Duodenal mucosa (tissue), 2 donors: ENCODE results near the gene CHGA.

Experiments
- H3K27ac ChIP-seq: one replicate; pipeline ENCODE4 v1.7.0; 2013; ENCODE audit warnings: low read depth, low read length
- H3K27me3 ChIP-seq, 2 donors: one replicate each; pipeline ENCODE4 v1.7.0; 2013; ENCODE audit warnings: low read length in 2 of 2, control low read depth in 1 of 2; ENCODE audit not compliant: insufficient read depth in 2 of 2, control insufficient read depth in 1 of 2
- H3K36me3 ChIP-seq, 2 donors: one replicate each; pipeline ENCODE4 v1.7.0; 2013; ENCODE audit warnings: low read length in 2 of 2, control low read depth in 1 of 2; ENCODE audit not compliant: insufficient read depth in 2 of 2, control insufficient read depth in 1 of 2
- H3K4me1 ChIP-seq, 2 donors: one replicate each; pipeline ENCODE4 v1.7.0; 2013; ENCODE audit warnings: low read length in 2 of 2, control low read depth in 1 of 2; ENCODE audit not compliant: insufficient read depth in 2 of 2, control insufficient read depth in 1 of 2
- H3K4me3 ChIP-seq, 2 donors: one replicate each; pipeline ENCODE4 v1.7.0; 2013; ENCODE audit warnings: low read length in 2 of 2, low read depth in 1 of 2
- H3K9ac ChIP-seq, 2 donors: one replicate each; pipeline ENCODE4 v1.7.0; 2013; ENCODE audit warnings: low read length in 2 of 2, low read depth in 1 of 2
- H3K9me3 ChIP-seq, 2 donors: one replicate each; pipeline ENCODE4 v1.7.0; 2013; ENCODE audit warnings: low read length in 2 of 2, control low read depth in 1 of 2; ENCODE audit not compliant: control insufficient read depth in 1 of 2

The CHGA gene

GRCh38 chr14:92943855-92944570 lies 21.1 kb downstream of the CHGA start:
- H3K27ac ChIP-seq: no peak overlapping the region
- no peak overlapping the region for H3K4me3 ChIP-seq
- peaks cover 12 to 13% of the 10 kb centered on the region in 2 donors for H3K4me1 ChIP-seq
- H3K36me3 ChIP-seq: peaks cover 24 to 86% of the 10 kb centered on the region in 2 donors
- no peaks in the 10 kb centered on the region for H3K27me3 ChIP-seq
- no peak overlapping the region for H3K9ac ChIP-seq
- H3K9me3 ChIP-seq: no peaks in the 10 kb centered on the region

GRCh38 chr14:92944976-92945375 lies 22.0 kb downstream of the CHGA start:
- Histone ChIP-seq H3K27ac (no peak overlapping the region), H3K9me3 (no peaks in the 10 kb centered on the region), H3K9ac (no peak overlapping the region), H3K27me3 (no peaks in the 10 kb centered on the region), H3K36me3 (peaks cover 29 to 86% of the 10 kb centered on the region in 2 donors), H3K4me1 (peaks cover 12 to 13% of the 10 kb centered on the region in 2 donors), H3K4me3 (no peak overlapping the region)

- Histone ChIP-seq H3K4me1 (peaks cover 12 to 13% of the 10 kb centered on the region in 2 donors), H3K9me3 (no peaks in the 10 kb centered on the region), H3K27ac (peak overlapping the region; percentile 54), H3K9ac (no peak overlapping the region), H3K27me3 (no peaks in the 10 kb centered on the region), H3K36me3 (peaks cover 34 to 87% of the 10 kb centered on the region in 2 donors), H3K4me3 (no peak overlapping the region)
Measured at GRCh38 chr14:92945544-92945943, 22.6 kb downstream of the CHGA start.

- peaks cover 39 to 89% of the 10 kb centered on the region in 2 donors for H3K36me3 ChIP-seq
- H3K9ac ChIP-seq: peak overlapping the region in 1 of 2 donors; percentile 24
Measured at GRCh38 chr14:92945959-92946846, 23.3 kb downstream of the CHGA start.

GRCh38 chr14:92946847-92947545 lies 24.0 kb downstream of the CHGA start:
- H3K4me1 ChIP-seq: peaks cover 12 to 13% of the 10 kb centered on the region in 2 donors
- no peaks in the 10 kb centered on the region for H3K27me3 ChIP-seq
- peak overlapping the region in 1 of 2 donors; percentile 24 for H3K9ac ChIP-seq
- H3K36me3 ChIP-seq: peaks cover 40 to 88% of the 10 kb centered on the region in 2 donors
- no peak overlapping the region for H3K27ac ChIP-seq
- no peak overlapping the region for H3K4me3 ChIP-seq
- H3K9me3 ChIP-seq: no peaks in the 10 kb centered on the region

More at GRCh38 chr14:92945959-92946846, 23.3 kb downstream of the CHGA start:
- no peaks in the 10 kb centered on the region for H3K27me3 ChIP-seq
- peaks cover 12 to 13% of the 10 kb centered on the region in 2 donors for H3K4me1 ChIP-seq
- no peak overlapping the region for H3K4me3 ChIP-seq
- H3K9me3 ChIP-seq: no peaks in the 10 kb centered on the region
- peak overlapping the region; percentile 54 for H3K27ac ChIP-seq

GRCh38 chr14:92948647-92949046 lies 25.7 kb downstream of the CHGA start:
- Histone ChIP-seq H3K27ac (no peak overlapping the region), H3K27me3 (no peaks in the 10 kb centered on the region), H3K36me3 (peaks cover 29 to 76% of the 10 kb centered on the region in 2 donors), H3K9me3 (no peaks in the 10 kb centered on the region), H3K9ac (no peak overlapping the region), H3K4me1 (peaks cover 12 to 13% of the 10 kb centered on the region in 2 donors), H3K4me3 (no peak overlapping the region)

GRCh38 chr14:92949496-92950192 lies 26.7 kb downstream of the CHGA start:
- peaks cover 32 to 74% of the 10 kb centered on the region in 2 donors for H3K36me3 ChIP-seq
- no peak overlapping the region for H3K27ac ChIP-seq
- no peak overlapping the region for H3K9ac ChIP-seq

GRCh38 chr14:92950193-92950540 lies 27.2 kb downstream of the CHGA start:
- Histone ChIP-seq H3K4me3 (no peak overlapping the region), H3K9ac (no peak overlapping the region), H3K27ac (no peak overlapping the region), H3K9me3 (no peaks in the 10 kb centered on the region), H3K36me3 (peaks cover 36 to 74% of the 10 kb centered on the region in 2 donors), H3K27me3 (no peaks in the 10 kb centered on the region), H3K4me1 (peaks cover 12 to 13% of the 10 kb centered on the region in 2 donors)

More at GRCh38 chr14:92949496-92950192, 26.7 kb downstream of the CHGA start:
- no peaks in the 10 kb centered on the region for H3K9me3 ChIP-seq
- H3K4me3 ChIP-seq: no peak overlapping the region
- H3K4me1 ChIP-seq: peaks cover 12 to 13% of the 10 kb centered on the region in 2 donors
- H3K27me3 ChIP-seq: no peaks in the 10 kb centered on the region

- Histone ChIP-seq H3K36me3 (peaks cover 30 to 74% of the 10 kb centered on the region in 2 donors), H3K4me3 (no peak overlapping the region), H3K4me1 (peaks cover 10 to 11% of the 10 kb centered on the region in 2 donors), H3K9me3 (no peaks in the 10 kb centered on the region), H3K27me3 (no peaks in the 10 kb centered on the region), H3K27ac (no peak overlapping the region), H3K9ac (no peak overlapping the region)
Measured at GRCh38 chr14:92950773-92951172, 27.8 kb downstream of the CHGA start.
